Heart left ventricle (tissue), 13 donors: Measurements from ENCODE around the gene ANGPTL5.

Experiments used
- POLR2A ChIP-seq, 2 donors: fragments of 450-650 bp; IDR thresholded peaks; one replicate each; pipeline ENCODE4 v1.6.1; 2017; ENCODE audit warnings: antibody characterized with exemption in 2 of 2, mild to moderate bottlenecking in 2 of 2, moderate library complexity in 2 of 2
- TF ChIP-seq, protein P1 (sequence below), 12 donors: fragments of 200-600 bp; sonication (generic) in 4 of 12; IDR thresholded peaks; one replicate each; pipeline versions ENCODE4 v1.5.0 to v1.8.0; 2018 to 2022; ENCODE audit warnings: antibody characterized with exemption in 12 of 12, mild to moderate bottlenecking in 5 of 12
- donor health status: ischemic (EF 13 %, LVEDD 7.1; RV severe dilation, severe dysfunction).
- donor health status: DM: no; HTN: yes; CAD: no.
- donor health status: DM: no; HTN: no; CAD: no.
- donor health status: ischemic (EF 25% LVEDD 6.9; RV normal size, moderate dysfunction).
- donor health status: ischemic (EF 25% LVEDD 5.7; RV mildly dilated, moderate dysfunction).
- donor health status: ischemic (EF 35%, LVEDD 5.7; RV mildly dilated, moderate dysfunction).
- donor health status: nonischemic (EF 11% LVEDD 7.7; RV severe dilation, severe dysfunction).
- donor health status: DM: yes; HTN: yes; CAD: no.
- donor health status: PGD.
- donor health status: ischemic (EF 29% LVEDD 5.4; RV normal size, mild dysfunction).
- donor health status: nonischemic (EF 23%, LVEDD 6.1; RV moderate dilation, normal function).

DNA sequence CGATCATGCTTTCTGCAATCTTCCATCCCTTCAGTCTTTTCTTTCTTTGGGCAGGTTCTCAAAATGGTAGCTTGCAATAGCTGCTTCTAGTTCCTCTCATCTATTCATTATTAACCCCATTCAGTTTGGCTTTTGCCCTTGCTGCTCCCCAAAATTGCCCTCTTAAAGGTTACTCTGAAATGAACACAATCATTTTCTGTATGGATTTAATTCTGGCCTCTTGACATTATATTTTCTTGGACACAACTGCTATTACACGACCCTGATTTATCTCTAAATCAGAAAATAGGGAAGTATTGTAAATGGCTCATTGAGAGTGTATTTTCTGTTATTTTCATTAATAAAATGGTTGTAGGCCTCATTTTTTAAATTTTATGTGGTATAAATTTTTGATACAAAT lies at the start of gene ANGPTL5:
- TF ChIP-seq POLR2A (IDR thresholded peaks at IDR 0.05) = no peak
- TF ChIP-seq, protein P1, sequence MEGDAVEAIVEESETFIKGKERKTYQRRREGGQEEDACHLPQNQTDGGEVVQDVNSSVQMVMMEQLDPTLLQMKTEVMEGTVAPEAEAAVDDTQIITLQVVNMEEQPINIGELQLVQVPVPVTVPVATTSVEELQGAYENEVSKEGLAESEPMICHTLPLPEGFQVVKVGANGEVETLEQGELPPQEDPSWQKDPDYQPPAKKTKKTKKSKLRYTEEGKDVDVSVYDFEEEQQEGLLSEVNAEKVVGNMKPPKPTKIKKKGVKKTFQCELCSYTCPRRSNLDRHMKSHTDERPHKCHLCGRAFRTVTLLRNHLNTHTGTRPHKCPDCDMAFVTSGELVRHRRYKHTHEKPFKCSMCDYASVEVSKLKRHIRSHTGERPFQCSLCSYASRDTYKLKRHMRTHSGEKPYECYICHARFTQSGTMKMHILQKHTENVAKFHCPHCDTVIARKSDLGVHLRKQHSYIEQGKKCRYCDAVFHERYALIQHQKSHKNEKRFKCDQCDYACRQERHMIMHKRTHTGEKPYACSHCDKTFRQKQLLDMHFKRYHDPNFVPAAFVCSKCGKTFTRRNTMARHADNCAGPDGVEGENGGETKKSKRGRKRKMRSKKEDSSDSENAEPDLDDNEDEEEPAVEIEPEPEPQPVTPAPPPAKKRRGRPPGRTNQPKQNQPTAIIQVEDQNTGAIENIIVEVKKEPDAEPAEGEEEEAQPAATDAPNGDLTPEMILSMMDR (IDR thresholded peaks at IDR 0.05) = no peak
